Fibroblast of skin of left quadriceps (primary cell): ENCODE data around the gene DOCK3.

Source experiments
- DNase-seq, 2 experiments: peaks; one replicate each; pipeline ENCODE4 v3.0.0-alpha.2; 2013; ENCODE audit warnings: low read depth in 2 of 2

DOCK3 gene

DNA sequence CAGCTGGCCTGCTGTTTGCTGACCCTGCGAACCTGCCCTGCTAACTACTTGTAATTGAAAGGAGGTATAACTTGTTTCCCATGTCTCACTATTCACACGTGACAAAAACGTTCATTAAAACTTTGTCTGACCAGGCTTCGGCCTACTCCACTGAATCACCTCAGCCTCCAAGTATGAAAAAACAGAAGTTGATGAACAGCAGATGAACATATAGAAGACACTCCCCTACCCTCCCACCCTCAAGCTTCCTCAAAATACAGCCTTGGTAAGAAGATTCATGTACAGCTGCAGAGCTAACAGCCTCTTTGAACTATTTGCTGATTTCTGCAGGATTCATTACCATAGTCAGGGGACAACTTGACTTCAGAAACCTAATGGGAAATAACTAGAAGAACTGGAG, 727.0 kb downstream of the DOCK3 start:
- no peak for DNase-seq

DNA sequence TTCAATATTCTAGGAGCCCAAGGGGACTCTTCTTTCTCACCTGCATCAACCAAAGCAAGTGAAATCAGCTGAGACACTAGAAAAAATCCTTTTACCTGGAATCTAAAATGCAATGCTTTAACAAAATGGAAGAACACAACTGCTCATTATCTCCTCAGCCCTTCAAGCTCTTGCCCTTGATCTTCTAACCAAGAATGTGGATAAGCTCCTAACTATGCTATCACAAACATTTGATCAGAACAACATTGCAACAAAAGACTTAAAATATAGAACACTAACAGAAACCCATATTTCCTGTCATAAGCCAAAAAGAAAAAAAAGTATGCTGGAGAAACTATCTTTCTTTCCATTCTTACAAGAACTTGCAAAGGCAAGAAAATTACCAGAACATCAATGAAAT, 728.9 kb downstream of the DOCK3 start:
- no peak for DNase-seq

DNA sequence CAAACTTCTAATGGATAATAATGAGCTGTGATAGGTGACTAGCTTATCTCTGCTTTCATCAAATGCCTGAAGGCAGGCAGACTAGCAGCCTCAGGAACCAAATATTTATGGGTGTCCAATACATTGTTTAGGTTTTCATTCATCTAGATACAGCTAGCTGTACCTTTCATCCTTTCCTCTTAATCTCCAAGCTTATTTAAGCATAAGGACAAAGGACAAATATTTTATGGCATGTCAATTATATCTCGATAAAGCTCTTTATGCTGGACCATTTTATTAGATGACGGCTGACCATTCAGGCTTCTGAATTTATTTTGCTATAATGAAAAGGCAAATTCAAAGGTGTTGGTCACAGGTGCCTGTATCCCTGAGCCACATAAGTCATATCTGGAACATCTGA, 733.3 kb downstream of the DOCK3 start:
- DNase-seq, result no peak

DNA sequence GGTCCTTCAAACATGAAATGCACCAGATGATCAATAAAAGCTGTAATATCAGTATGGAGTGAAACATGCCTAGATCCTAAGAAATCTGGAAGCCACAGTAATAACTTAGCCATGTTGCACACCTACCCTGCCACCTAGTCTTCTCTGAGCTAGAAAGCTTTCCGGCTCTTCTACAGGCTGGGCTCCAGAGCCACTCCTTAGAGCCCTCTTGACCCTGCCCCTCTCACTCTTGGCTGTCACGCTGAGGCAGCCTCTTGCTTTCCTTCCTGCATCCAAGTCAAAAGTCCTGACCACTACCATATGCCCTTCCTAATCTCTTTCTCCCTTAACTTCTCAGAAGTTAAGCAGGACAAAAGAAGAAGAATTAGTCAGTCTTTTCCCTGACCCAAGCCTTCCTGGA, 734.1 kb downstream of the DOCK3 start:
- no peak for DNase-seq

DNA sequence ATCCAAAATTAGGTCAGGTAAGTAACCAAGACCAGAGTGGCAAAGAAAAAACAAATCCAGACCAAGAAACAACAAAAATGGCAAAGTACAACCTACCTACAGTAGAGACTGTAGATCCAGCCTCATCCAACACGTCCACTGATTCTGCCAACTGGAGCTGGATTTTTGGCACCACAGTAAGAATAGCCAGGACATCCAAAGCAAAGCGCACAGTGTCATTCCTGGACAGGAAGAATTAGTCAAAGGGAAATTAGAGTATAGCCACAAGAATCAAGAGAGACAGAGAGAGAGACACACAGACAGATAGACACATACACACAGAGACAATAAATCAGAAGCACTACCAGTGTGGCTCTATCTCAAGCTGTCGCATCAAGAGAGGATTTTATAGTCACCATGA, 747.5 kb downstream of the DOCK3 start:
- DNase-seq, result no peak

DNA sequence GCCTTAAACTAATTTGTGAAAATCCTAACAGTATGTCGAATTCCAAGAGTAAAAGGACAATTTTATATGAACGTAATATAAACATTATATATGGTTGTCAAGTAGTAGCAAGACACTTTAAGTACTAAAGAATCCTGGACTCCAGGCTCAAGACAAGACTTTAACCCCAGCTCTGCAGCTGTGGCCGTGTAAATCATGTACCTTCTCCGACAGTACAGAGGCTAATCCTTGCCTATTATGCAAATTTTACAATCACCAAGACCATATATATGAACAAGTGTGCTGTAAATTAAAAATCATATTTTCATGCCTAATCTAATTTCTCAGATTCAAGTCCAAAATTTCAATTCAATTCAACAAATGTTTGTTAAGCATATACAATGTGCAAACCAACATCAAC, 752.2 kb downstream of the DOCK3 start:
- no peak for DNase-seq

DNA sequence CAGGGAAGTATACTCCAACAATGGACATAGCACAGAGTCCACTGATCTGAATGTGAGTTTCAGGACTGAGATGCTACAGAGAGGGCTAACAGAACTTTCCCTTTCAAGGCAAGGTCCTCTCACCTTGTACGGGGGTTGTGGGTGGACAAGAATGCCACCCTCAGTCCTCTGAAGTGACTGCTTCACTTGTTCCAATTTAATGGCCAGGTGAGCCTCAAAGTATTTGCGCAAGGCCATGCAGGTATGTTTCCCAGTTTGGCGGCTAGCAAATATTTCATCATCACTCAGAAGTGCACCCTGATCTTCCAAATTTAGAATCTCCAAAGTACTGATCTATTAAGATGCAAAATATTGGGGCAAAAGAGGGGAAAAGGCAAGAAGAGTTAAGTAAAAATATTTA, 754.4 kb downstream of the DOCK3 start:
- DNase-seq, result no peak
